ENCODE measurements around the gene HVCN1. TPM values are rescaled to one million over a fixed set of nuclear protein-coding genes. Genes with fewer than 3 reads are reported as not detected.

The HVCN1 gene
- total RNA-seq, 3 donors from 2014 or later (not counting 1 experiment from before 2014, with no cell fraction given), result 12.5 to 18.4 (median 18.0) TPM

DNA sequence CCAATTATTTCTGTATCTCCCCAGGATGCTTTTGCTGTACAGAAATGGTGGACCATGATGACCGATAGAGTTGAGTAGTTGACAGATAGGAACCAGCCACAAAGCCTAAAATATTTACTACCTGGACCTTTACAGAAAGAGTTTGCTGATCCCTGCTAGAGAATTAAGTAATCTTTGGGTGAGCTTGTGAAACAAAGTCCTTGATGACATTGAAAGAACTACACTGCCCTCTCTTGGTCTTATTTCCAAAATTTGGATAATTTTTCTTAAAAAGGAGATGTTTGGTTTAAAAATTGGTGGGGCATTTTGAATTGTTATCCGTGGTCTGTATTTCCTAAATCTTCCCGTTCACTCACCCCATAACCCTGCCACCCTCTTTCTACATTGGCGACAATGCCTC, 88.7 kb downstream of the HVCN1 start:
- H3K27ac Mint-ChIP-seq, result peak overlapping the region in 1 of 2 donors; percentile 51
- Histone ChIP-seq H3K4me3 (ENCODE audit: low read length) (no peak overlapping the region), H3K27me3 (ENCODE audit: control insufficient read depth, insufficient read depth, low read length) (no peaks in the 10 kb centered on the region), H3K27ac (ENCODE audit: low read length) (no peak overlapping the region), H3K36me3 (ENCODE audit: control insufficient read depth, insufficient read depth, low read length) (no peaks in the 10 kb centered on the region), H3K4me1 (ENCODE audit: control insufficient read depth, insufficient read depth, low read length) (peaks cover 11% of the 10 kb centered on the region), H3K9me3 (ENCODE audit: control insufficient read depth, insufficient read depth, low read length) (no peaks in the 10 kb centered on the region)
- DNase-seq (peak in 1 of 2 donors; percentile 74), ATAC-seq (peak in 2 of 3 donors; percentile 44 to 45)
- TF ChIP-seq, protein P1, sequence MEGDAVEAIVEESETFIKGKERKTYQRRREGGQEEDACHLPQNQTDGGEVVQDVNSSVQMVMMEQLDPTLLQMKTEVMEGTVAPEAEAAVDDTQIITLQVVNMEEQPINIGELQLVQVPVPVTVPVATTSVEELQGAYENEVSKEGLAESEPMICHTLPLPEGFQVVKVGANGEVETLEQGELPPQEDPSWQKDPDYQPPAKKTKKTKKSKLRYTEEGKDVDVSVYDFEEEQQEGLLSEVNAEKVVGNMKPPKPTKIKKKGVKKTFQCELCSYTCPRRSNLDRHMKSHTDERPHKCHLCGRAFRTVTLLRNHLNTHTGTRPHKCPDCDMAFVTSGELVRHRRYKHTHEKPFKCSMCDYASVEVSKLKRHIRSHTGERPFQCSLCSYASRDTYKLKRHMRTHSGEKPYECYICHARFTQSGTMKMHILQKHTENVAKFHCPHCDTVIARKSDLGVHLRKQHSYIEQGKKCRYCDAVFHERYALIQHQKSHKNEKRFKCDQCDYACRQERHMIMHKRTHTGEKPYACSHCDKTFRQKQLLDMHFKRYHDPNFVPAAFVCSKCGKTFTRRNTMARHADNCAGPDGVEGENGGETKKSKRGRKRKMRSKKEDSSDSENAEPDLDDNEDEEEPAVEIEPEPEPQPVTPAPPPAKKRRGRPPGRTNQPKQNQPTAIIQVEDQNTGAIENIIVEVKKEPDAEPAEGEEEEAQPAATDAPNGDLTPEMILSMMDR (IDR thresholded peaks at IDR 0.05), result peak; percentile 55
- no peaks in the 10 kb centered on the region for H3K27me3 Mint-ChIP-seq (ENCODE audit: low read depth in 2 of 2)
- no peaks in the 10 kb centered on the region for H3K9me3 Mint-ChIP-seq
- intact Hi-C loops (cut with micrococcal nuclease), result loop anchor here (1.0 to 5.0 kb wide), 2 partner anchors 97 to 131 kb away; no protein-coding TSS in a partner anchor
- peaks cover 5 to 6% of the 10 kb centered on the region in 2 donors for H3K4me1 Mint-ChIP-seq
- no peaks in the 10 kb centered on the region for H3K36me3 Mint-ChIP-seq
- WGBS (ENCODE audit: insufficient coverage), result no CpG with 5 or more reads among the region's 4 CpGs
- H3K4me3 Mint-ChIP-seq, result no peak overlapping the region

DNA sequence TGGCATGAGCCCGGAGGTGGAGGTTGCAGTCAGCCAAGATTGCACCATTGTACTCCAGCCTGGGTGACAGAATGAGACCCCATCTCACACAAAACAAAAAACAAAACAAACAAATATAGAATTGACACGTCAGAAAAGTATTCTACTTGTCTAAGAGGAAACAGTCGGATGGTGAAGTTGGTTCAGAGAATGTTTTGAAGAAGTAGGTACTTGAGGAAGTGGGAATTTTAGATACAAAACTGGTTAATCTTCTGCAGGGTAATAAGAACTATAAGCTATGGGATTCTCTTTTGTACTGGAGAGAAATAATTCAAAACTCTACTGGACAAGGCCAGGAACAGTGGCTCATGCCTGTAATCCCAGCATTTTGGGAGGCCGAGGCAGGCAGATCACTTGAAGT, 89.6 kb downstream of the HVCN1 start:
- Mint-ChIP-seq H3K4me1 (peaks cover 5 to 6% of the 10 kb centered on the region in 2 donors), H3K36me3 (no peaks in the 10 kb centered on the region), H3K27ac (no peak overlapping the region), H3K4me3 (no peak overlapping the region), H3K27me3 (ENCODE audit: low read depth in 2 of 2) (no peaks in the 10 kb centered on the region), H3K9me3 (no peaks in the 10 kb centered on the region)
- H3K9me3 ChIP-seq (ENCODE audit: control insufficient read depth, insufficient read depth, low read length), result no peaks in the 10 kb centered on the region
- TF ChIP-seq, protein P1 (IDR thresholded peaks at IDR 0.05), result no peak
- DNase-seq, result no peak
- intact Hi-C loops (cut with micrococcal nuclease), result no loop called here
- H3K27me3 ChIP-seq (ENCODE audit: control insufficient read depth, insufficient read depth, low read length), result no peaks in the 10 kb centered on the region
- peaks cover 7% of the 10 kb centered on the region for H3K4me1 ChIP-seq (ENCODE audit: control insufficient read depth, insufficient read depth, low read length)
- no peak overlapping the region for H3K4me3 ChIP-seq (ENCODE audit: low read length)
- no peak for ATAC-seq
- WGBS (ENCODE audit: insufficient coverage), result 92% methylated on average over 2 of the region's 4 CpGs
- no peak overlapping the region for H3K27ac ChIP-seq (ENCODE audit: low read length)
- H3K36me3 ChIP-seq (ENCODE audit: control insufficient read depth, insufficient read depth, low read length), result no peaks in the 10 kb centered on the region

Other genes starting within 250 kb of the HVCN1 start
- 100 to 1,000 TPM; 298 to 344 (median 311) TPM for gene ARPC3, start 238.8 kb downstream of the HVCN1 start, total RNA-seq
- 10 to 100 TPM in 1 of 3 donors, 1 to 10 TPM in 2; 4.7 to 10.4 (median 6.1) TPM for gene GPN3, start 220.9 kb downstream of the HVCN1 start, total RNA-seq
- 1 to 10 TPM; 3.1 to 4.7 (median 3.8) TPM for gene FAM216A, start 220.3 kb downstream of the HVCN1 start, total RNA-seq
- 100 to 1,000 TPM in 1 of 3 donors, 10 to 100 TPM in 2; 94.3 to 115 (median 99.6) TPM for gene VPS29, start 187.0 kb downstream of the HVCN1 start, total RNA-seq
- gene RAD9B, start 186.8 kb downstream of the HVCN1 start, total RNA-seq, result 1 to 10 TPM in 1 of 3 donors, under 1 TPM in 2; 0.18 to 1.8 (median 0.91) TPM
- gene PPTC7, start 105.8 kb downstream of the HVCN1 start, total RNA-seq, result 10 to 100 TPM; 44.0 to 52.7 (median 48.0) TPM
- gene TCTN1, start 75.0 kb downstream of the HVCN1 start, total RNA-seq, result 1 to 10 TPM; 4.3 to 6.6 (median 5.2) TPM
- 100 to 1,000 TPM; 114 to 121 (median 117) TPM for gene PPP1CC, start 53.8 kb upstream of the HVCN1 start, total RNA-seq
- gene CCDC63, start 157.9 kb upstream of the HVCN1 start, total RNA-seq, result not detected
- not detected for gene MYL2, start 231.5 kb upstream of the HVCN1 start, total RNA-seq